ENCODE measurements around the gene SUCO.

DNA sequence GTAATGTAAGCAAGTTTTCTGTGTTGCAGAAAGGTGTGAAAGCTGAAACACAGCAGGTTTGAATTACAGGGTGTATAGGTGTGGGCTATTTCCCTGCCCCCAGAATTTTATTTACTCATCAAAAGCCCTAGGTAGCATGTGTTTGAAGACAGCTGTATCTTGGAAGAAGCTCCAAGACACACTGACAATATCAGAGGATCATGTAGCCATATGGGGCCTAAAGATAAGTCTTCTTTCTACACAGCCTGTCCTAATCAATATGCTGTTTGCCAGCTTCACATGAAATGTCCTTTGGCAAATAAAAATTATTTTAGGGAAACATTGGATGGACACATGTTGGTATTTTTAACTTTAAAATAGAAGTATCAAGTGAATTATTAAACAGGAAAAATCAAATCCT is 17.5 kb upstream of the SUCO start:
- TF ChIP-seq, protein P1, sequence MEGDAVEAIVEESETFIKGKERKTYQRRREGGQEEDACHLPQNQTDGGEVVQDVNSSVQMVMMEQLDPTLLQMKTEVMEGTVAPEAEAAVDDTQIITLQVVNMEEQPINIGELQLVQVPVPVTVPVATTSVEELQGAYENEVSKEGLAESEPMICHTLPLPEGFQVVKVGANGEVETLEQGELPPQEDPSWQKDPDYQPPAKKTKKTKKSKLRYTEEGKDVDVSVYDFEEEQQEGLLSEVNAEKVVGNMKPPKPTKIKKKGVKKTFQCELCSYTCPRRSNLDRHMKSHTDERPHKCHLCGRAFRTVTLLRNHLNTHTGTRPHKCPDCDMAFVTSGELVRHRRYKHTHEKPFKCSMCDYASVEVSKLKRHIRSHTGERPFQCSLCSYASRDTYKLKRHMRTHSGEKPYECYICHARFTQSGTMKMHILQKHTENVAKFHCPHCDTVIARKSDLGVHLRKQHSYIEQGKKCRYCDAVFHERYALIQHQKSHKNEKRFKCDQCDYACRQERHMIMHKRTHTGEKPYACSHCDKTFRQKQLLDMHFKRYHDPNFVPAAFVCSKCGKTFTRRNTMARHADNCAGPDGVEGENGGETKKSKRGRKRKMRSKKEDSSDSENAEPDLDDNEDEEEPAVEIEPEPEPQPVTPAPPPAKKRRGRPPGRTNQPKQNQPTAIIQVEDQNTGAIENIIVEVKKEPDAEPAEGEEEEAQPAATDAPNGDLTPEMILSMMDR (IDR thresholded peaks at IDR 0.05) = no peak
- TF ChIP-seq POLR2A (IDR thresholded peaks at IDR 0.05) = no peak

Measured in lower leg skin (tissue), 3 donors.